GM21390 (cell line): ENCODE results near the gene MFSD11.
"Not testable (repeated sequence)": the region's sequence is repeated elsewhere in the genome, so short reads cannot be mapped to it uniquely, and the experiment has no call there.

Source experiments
- ATAC-seq: cut with Tn5 transposase; IDR thresholded peaks from one replicate; pipeline ENCODE4 v1.9.1; 2021; ENCODE audit not compliant: unreplicated experiment

The MFSD11 gene

DNA sequence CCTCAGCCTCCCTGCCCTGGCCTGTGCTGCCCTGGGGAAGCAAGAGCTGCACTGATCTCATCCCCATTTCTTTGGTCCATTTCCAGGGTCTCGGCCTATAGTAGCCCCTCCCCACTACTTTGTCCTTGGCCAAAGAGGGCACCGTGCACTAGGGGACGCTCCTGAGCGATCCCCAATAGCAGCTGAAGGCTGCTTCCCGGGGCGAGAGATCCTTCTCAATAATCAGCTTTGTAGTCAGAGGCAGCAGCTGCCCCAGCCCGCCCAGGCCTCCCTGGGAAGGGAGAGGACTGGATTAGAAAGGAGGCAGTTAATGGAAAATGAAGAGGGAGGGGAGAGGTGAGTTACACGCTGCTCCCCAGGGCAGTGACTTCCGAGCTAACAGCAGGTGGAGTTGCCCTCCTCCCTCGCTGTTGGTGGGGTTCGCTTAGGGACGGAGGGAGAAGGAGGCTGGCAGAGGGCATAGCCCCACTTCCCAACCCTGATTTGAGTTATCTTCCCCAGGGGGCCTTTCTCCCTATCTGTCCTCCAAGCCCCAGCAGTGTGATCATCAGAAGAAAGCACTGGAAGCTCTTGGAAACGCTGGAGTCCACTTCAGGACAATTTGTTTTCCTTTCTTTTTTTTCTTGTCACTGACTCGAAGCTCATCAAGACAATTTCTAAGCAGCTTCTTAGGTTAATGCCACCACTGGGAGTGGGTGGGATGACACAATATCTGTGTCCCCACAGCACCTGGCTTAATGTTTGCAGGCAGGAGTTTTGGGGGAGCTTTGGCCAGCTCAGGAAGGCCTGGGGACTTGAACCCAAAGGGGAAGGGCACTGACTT is 29.7 kb upstream of the MFSD11 start:
- ATAC-seq: no peak

DNA sequence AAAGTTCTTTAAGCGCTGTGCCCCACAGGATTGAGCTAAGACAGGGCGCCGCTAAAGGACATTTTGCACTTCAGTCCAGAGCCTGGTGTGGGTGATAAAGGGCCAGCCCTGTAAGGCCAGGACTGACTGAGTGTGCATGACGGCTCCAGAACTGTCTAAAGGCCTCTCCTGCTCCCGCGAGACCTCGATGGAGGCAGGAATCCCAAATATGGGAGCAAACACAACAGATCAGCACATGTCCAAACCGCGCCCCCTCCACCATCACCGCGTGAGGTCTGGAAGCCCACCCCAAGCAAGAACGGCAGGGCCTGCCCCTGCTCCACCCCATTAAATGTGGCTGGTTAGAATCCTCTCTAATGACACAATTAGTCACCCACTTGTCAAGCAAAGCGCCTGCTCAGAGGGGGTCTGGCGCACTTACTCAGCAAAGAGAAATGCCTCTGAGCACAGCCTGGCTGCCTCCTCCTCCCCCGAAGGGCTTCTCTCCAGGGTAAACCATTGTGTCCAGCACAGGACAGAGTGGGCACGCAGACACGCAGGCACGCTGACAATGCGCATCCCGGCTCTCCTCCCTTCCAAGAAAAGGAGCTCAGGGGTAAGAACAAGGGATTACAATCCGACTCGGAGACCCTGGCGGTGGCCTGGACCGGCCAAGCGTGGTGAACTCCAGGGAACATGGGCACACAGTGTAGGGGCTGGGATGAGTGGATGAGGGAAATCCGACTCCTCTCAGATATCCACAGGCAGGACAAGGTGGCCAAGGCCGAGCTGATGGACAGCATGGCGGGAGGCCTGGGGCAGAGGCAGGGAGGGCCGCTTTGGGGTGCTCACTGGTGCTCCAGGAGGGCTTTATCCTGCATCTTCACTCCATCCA is 28.6 kb upstream of the MFSD11 start:
- ATAC-seq: no peak

DNA sequence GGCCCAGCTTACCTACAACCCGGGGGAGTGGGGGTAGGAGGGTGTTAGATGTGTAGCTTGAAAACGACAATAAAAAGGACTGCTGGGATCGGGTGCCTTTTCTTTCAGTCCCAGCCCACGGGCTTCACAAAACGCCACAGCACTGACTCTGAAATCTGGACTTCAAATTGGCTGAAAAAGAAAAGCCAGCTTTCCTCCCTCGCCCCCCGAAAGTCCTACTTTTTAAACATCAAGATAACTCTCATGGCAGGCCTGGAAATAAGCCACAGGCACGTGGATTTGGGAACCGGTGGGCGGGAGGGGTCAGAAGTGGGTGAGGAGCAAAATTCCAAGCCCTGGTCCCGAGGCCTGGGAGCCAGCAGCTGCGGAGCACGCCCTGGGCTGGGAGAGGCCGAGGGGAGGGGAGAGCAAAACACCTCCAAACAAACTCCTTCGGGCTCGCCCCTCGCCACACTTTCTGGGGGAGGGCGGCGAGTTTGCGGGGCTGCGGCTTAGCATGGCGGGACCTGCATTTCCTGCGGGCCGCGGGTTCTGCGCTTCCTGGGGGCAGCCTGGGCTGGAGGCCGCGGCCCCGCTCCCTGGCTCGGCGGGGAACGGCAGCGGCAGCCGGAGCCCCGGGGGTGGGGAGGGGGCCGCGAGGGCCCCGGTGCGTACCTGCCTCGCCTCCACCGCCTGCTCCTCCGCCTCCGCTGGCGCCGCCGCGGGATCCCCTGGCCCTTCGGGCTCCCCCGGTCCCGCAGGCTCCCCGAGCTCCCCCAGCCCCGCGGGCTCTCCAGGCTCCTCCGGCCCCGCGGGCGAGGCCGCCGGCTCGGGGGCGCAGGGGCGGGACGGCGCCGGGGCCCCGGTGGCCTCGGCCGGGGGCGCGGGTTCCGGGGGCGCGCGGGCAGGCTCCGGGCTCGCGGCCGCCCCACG is 27.7 kb upstream of the MFSD11 start:
- not testable (repeated sequence) for ATAC-seq

DNA sequence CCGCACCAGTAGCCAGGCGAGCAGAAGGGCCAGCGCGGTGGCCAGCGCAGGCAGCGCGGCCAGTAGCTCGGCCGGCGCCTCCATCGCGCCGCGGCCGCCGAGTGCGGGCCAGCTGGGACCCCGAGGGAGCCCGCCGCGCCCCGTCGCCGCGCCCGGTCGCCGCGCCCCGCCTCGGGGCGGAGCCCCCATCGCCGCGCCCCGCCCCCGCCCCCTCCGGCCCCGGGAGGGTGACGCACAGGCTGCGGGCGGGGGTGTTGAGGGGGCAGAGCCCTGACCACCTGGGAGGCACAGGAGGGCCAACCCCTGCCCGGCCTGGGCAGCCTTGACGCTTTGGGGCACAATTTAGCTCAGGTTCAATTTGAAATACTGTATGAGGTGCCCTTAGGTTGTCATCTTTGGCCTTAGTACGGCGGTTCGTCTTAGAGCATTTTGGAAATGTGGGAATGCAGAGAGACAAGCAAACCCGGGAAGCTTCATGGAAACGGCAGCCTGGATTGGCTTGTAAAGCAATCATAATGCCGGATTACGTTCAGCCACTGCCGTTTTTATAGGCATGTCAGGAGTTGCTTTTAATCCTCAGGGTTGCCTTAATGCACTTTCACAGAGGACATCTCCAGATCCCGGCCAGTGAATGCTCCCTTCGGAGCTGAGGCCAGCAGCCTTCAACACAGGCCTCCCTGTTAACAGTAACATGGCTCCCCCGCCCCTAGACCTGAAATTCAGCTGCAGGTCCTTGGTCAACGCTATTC is 26.9 kb upstream of the MFSD11 start, which contains the start of gene MXRA7:
Gene MXRA7, minus strand, starts transcription at position 103 of the 749 bp plus-strand sequence. Its CDS starts 19 bp downstream, at position 84.
- ATAC-seq: no peak

DNA sequence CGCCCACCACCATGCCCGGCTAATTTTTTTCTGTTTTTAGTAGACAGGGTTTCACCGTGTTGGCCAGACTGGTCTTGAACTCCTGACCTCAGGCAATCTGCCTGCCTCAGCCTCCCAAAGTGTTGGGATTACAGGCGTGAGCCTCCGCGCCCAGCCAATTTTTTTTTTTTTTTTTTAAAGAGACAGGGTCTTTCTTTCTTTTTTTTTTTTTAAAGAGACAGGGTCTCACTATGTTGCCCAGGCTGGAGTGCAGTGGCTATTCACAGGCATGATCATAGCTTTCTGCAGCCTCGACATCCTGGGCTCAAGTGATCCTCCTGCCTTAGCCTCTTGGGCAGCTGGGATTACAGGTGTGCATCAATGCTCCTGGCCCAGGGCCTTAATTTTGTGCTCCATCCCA is 25.6 kb upstream of the MFSD11 start:
- not testable (repeated sequence) for ATAC-seq

DNA sequence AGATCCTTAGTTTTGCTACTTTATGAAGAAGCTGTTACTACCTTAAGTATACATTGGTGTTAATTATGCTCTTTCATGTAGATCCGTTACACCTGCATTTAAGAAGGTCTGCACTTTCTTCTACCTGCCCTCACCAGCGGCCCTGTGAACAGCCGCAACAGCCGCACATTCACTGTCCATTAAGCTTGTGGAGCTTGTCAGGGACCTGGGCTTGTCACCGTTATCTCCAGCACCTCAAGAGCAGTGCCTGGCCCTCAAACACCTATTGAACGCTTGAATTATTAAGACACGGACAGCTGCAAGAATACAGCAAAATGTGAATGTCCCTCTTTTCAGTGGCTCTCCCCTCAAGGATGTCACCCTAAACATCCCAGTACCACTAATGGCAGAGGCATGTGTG is 24.2 kb upstream of the MFSD11 start:
- no peak for ATAC-seq

DNA sequence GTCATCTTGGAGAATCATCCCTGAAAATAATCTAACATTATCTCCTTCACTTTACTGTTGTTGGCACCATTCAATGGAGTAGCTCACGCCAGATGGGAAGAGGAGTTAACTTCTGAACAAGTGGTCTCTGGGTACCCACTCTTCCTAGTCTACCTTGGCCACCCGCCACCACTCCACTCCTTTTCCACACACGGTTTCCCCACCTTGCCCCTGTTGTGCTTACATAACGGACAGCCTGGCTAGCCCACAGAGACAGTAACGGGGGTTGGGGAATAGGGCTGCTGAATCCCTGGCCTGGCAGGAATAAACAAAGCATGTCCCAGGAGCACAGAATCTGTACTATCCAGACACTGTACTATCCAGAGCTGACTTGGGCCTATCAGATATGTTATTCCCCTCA is 23.6 kb upstream of the MFSD11 start:
- ATAC-seq: no peak

DNA sequence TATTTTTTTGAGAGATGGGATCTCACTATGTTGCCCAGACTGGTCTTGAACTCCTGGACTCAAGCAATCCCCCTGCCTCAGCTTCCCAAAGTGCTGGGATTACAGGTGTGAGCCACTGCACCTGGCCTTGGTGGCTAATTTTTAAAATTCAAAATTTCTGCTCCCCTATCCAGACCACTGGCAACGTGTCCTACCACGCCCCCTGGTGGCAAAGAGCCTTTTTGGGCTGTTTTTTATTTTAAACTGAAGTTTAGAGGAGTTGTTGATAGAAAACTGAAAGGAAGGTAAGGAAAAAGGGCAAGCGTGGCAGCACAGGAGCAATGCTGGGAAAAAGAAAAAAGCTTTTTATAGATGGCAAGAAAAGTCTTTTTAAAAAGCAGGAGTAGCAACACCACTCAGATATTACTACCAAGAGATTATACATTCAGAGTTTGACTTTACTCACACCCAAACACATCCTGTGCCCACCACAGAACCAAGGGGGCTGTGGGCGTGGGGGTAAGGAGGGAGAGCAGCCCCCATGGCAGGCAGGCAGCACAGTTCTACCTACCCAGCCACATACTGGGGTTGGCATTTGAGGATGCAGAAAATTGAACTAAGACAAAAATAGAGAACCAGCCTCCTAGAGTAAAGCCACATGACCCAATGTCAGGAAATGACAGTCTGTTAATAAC is 23.0 kb upstream of the MFSD11 start:
- no peak for ATAC-seq

DNA sequence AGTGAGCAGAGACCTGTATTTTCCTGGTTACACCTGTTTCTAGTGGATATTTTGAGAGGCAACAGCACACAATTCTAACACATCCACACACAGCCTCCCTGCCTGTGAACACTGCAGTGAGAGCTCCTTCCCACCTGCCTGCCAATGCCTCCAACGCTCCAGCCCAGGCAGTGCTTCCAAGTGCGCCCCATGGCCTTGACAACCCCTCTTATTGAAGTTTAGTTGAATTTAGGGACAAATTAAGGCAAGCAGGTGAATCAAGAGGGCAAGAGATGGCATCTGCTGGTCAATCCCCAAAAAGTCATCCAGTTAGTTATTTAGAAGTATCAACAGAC is 22.5 kb upstream of the MFSD11 start:
- ATAC-seq: no peak

DNA sequence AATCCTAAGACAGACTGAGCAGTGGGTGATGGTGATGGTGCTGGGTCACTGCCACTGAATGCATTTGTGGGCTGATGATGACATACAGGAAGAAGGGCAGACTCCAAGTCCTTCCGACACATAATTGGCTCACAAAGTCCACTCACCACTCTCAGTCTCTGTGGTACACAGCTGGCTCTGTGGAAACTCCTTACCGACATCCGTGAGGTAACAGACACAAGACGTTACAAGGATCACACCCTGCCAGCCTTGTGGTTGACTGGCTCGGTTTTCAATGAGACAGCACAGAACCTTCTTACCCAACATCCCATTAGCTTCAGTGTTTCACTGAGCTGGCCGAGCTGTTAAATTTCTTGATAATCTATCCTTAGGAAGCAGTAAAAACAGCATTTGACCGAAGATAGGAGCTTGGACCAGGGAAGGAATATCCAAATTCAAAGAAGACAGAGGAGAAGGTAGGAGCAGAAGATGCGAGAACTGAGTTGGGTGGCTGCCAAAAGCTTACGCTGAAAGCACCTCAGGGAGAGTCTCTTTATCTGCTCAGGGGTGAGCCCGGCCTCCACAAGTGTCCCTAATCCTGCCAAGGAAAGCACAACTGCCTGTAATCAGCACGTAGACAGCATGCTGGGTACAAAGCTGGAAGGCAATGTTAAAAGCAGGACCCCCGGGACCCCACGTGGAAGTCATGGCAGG is 21.6 kb upstream of the MFSD11 start:
- ATAC-seq: no peak

DNA sequence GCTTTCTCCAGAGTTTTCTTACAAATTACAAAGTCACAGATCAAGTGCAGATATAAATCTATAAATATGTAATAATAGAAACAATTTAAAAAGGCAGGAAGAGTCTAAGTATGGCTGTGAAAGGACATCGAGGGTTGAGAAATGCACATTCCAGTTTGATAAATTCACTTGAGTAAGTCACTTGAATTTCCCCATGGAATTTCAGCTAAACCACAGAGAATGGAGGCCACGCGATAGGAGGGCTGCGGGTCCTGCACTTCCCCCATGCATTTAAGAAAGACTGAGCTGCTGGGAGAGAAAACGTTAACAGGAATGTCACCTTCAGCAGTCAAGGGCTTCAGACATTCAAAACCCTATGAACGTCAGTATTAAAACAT is 21.1 kb upstream of the MFSD11 start:
- ATAC-seq: no peak

DNA sequence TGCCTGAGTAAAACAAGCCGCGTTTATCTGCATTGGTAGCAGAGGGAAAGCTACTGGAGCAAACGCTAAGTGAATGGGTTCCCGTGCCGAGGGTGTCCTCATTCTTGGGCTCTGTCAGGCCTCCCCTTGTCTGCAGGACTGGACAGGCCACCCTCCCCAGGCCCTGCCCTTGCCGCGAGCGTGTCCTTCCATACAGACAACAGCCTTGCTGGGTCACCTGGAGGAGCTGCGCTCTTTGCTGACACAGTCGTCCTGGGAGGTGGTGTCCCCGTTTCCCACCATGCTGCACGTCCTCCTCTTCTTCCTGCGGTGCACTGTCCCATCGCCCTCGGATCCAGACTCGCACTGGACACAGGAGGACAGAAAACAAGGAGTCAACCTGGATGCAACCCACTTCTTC is 19.4 kb upstream of the MFSD11 start:
- ATAC-seq: no peak

DNA sequence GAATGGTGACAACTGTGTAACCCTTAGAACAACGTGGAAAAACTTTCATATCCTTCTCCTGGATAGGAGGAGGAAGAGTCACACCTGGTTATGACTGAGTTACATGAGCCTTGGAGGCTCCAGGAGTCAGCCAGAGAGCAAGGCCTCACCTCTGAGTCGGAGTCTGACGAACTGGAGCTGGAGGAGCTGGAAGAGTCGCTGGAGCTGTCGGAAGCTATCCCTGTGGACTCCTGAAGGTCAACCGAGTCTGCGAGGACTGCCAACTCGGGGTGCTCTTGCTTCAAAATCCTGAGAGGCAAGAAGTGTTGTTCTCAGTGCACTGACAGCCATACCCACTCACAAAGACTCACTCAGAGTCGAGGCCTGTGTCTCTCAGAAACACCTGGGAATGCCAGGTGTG is 17.7 kb upstream of the MFSD11 start:
- ATAC-seq: no peak

DNA sequence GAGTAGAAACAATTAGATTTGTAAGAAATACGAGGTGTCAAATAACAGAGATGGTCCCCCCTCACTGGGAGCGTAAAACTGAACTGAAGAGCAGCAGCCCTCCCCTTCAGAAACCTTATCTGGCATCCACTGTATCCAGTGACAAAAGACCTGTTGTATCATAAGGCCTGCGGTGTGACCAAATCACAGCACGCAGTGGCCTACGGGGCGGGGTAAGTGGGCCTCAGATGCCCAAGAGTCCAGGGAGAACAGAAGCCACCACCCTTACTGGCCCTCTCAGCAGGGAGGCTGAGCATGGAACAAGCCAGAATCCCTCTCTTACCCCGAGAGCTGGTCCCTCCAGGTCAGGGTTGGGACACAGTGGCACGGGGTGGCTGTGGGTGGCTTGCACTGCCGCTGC is 17.0 kb upstream of the MFSD11 start:
- no peak for ATAC-seq

DNA sequence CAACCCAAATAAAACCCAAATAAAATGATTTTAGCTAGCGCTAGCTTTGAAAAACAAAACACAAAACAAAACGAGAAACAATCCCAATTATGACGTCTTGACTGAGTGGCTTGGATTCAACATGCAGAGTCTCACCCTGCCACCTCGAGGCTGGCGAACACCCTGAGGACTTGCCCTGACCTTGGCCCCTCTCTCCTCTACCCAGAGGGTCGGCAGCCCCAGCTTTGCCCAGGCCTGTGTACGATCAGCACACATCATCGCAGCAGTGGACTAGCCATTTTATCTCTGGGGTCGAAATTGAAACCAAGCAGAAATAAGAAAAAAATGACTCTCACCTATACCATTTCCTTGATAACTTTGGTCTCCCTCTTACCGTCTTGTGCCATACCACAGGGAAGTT is 16.5 kb upstream of the MFSD11 start:
- no peak for ATAC-seq

DNA sequence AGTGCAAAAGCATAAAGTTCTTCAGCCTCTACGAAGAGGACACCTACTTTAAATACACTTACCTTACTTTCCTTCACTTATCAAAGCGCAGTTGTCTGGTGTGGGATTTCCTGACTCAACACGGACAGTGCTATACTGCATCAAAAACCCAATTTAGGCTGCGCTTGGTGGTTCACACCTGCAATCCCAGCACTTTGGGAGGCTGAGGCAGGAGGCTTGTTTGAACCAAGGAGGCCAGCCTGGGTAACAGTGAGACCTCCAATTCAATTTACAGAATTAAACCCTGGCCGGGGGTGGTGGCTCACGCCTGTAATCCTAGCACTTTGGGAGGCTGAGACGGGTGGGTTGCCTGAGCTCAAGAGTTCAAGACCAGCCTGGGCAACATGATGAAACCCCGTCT is 15.6 kb upstream of the MFSD11 start:
- ATAC-seq: no peak

DNA sequence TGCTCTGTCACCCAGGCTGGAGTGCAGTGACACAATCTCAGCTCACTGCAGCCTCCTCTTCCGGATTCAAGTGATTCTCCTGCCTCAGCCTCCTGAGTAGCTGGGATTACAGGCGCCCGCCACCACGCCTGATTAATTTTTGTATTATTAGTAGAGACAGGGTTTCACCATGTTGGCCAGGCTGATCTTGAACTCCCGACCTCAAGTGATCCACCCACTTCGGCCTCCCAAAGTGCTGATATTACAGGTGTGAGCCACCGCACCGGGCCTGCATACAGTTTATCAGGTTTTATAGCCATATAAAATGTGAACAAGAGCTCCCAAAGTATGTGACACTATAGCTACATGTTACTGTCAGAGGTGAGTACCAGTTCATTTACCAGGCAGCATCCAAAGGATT is 14.9 kb upstream of the MFSD11 start:
- not testable (repeated sequence) for ATAC-seq

DNA sequence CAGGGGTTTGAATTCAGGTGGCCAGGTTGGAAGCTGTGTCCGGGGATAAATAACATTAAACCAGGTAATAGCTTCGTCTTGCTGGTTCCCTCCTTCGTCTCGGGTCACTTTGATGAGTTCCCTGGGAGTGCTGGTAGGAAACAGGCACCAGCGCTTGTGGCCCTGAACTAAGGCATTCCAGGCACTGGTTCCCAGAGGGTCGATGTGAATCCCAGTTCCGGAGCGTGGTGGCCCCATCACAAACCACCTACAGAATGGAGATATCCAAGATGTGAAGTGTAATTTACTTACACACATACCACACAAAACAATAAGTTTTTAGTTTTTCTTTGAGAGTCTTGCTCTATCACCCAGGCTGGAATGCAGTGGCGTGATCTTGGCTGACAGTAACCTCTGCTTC is 14.1 kb upstream of the MFSD11 start:
- no peak for ATAC-seq

DNA sequence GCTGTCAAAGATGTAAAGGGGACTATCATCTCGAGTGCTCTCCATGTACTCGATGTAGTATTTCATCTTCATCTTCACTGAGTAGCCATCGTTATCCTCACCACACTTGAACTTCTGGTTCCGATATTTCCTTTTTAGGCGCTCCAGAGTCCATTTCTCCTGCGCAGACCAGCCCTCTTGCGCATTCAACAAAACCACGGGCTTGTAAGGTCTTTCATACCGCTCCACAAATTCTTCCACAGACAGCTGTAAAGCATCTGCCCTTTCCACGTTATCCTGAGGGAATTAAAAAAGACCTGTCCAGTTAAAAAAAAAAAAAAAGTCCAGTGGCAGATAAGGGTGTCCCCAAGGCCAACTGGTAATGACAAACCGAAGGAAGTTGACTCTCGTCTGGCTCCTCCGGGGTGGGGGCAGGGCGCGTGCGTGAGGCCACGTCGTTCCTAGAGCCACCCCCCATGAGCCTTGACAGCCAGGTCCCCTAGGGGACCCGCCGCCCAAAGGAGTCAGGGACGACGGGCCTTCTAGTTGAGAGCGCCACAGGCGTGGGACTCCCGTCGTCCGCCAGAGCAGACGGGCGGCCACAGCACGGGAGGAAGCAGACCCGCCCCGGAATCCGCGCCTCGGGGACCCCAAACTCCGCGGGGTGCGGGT is 12.2 kb upstream of the MFSD11 start:
- peak; percentile 29 for ATAC-seq
